ENCODE measurements around the gene PLEKHG4.

Gene PLEKHG4

GRCh38 chr16:67244387-67245185, 34.7 kb upstream of the PLEKHG4 start:
- peak overlapping the region; percentile 10; the same call in 1 of the 2 replicates for H3K9ac ChIP-seq (ENCODE audit: low read depth, low read length)
- no peak overlapping the region for H3K4me3 ChIP-seq (ENCODE audit: low read depth in 1 of 2, low read length in 2 of 2)
- peaks cover 15% of the 10 kb centered on the region for H3K27me3 ChIP-seq (ENCODE audit: insufficient read depth, low read length, poor library complexity)
- DNase-seq: peak; percentile 83
- H3K4me1 ChIP-seq (ENCODE audit: insufficient read depth, low read length): peaks cover 58% of the 10 kb centered on the region
- peaks cover 19% of the 10 kb centered on the region for H4K20me1 ChIP-seq (ENCODE audit: insufficient read depth, low read length)
- H3K36me3 ChIP-seq (ENCODE audit: insufficient read depth, low read length): no peaks in the 10 kb centered on the region
- ATAC-seq (ENCODE audit: insufficient read depth, low read depth): peak; percentile 78
- H3K4me2 ChIP-seq (ENCODE audit: insufficient read depth, low read length): peak overlapping the region; percentile 28
- peaks cover 7% of the 10 kb centered on the region; the same call in 1 of the 2 replicates for H3K79me2 ChIP-seq (ENCODE audit: insufficient read depth, low read length)
- H3K9me3 ChIP-seq (ENCODE audit: insufficient read depth, low read length, severe bottlenecking): no peaks in the 10 kb centered on the region
- no peak overlapping the region for H2AFZ ChIP-seq (ENCODE audit: low read depth, low read length)
- no peak for TF ChIP-seq EZH2 (IDR thresholded peaks at IDR 0.05; ENCODE audit: borderline replicate concordance, low read depth, low read length, severe bottlenecking)
- TF ChIP-seq CTCF (IDR thresholded peaks at IDR 0.05; ENCODE audit: borderline replicate concordance, extremely low read depth, low read length, poor library complexity, severe bottlenecking): peak; percentile 7
- peak overlapping the region; percentile 34 for H3K27ac ChIP-seq (ENCODE audit: low read length)

- Histone ChIP-seq H3K9ac (ENCODE audit: low read depth, low read length) (no peak overlapping the region), H4K20me1 (ENCODE audit: insufficient read depth, low read length) (peaks cover 19% of the 10 kb centered on the region), H3K36me3 (ENCODE audit: insufficient read depth, low read length) (no peaks in the 10 kb centered on the region), H3K4me1 (ENCODE audit: insufficient read depth, low read length) (peaks cover 58% of the 10 kb centered on the region), H2AFZ (ENCODE audit: low read depth, low read length) (no peak overlapping the region), H3K79me2 (ENCODE audit: insufficient read depth, low read length) (peaks cover 7% of the 10 kb centered on the region; the same call in 1 of the 2 replicates), H3K9me3 (ENCODE audit: insufficient read depth, low read length, severe bottlenecking) (no peaks in the 10 kb centered on the region), H3K4me2 (ENCODE audit: insufficient read depth, low read length) (peak overlapping the region; percentile 28; the same call in 1 of the 2 replicates), H3K4me3 (ENCODE audit: low read depth in 1 of 2, low read length in 2 of 2) (no peak overlapping the region), H3K27ac (ENCODE audit: low read length) (no peak overlapping the region), H3K27me3 (ENCODE audit: insufficient read depth, low read length, poor library complexity) (peaks cover 21% of the 10 kb centered on the region)
- ATAC-seq (ENCODE audit: insufficient read depth, low read depth): no peak
- DNase-seq: no peak
- TF ChIP-seq CTCF (IDR thresholded peaks at IDR 0.05; ENCODE audit: borderline replicate concordance, extremely low read depth, low read length, poor library complexity, severe bottlenecking) (no peak), EZH2 (IDR thresholded peaks at IDR 0.05; ENCODE audit: borderline replicate concordance, low read depth, low read length, severe bottlenecking) (no peak)
Measured at GRCh38 chr16:67245186-67245585, 34.1 kb upstream of the PLEKHG4 start.

- H2AFZ ChIP-seq (ENCODE audit: low read depth, low read length): no peak overlapping the region
- peaks cover 7% of the 10 kb centered on the region; the same call in 1 of the 2 replicates for H3K79me2 ChIP-seq (ENCODE audit: insufficient read depth, low read length)
- H4K20me1 ChIP-seq (ENCODE audit: insufficient read depth, low read length): peaks cover 19% of the 10 kb centered on the region
- TF ChIP-seq EZH2 (IDR thresholded peaks at IDR 0.05; ENCODE audit: borderline replicate concordance, low read depth, low read length, severe bottlenecking) (no peak), CTCF (IDR thresholded peaks at IDR 0.05; ENCODE audit: borderline replicate concordance, extremely low read depth, low read length, poor library complexity, severe bottlenecking) (no peak)
- no peak overlapping the region for H3K27ac ChIP-seq (ENCODE audit: low read length)
- peaks cover 26% of the 10 kb centered on the region for H3K27me3 ChIP-seq (ENCODE audit: insufficient read depth, low read length, poor library complexity)
- H3K9ac ChIP-seq (ENCODE audit: low read depth, low read length): no peak overlapping the region; the same call in 1 of the 2 replicates
- no peaks in the 10 kb centered on the region for H3K36me3 ChIP-seq (ENCODE audit: insufficient read depth, low read length)
- no peak for ATAC-seq (ENCODE audit: insufficient read depth, low read depth)
- H3K4me3 ChIP-seq (ENCODE audit: low read depth in 1 of 2, low read length in 2 of 2): no peak overlapping the region
- H3K4me2 ChIP-seq (ENCODE audit: insufficient read depth, low read length): peak overlapping the region; percentile 69; the same call in 1 of the 2 replicates
- no peaks in the 10 kb centered on the region for H3K9me3 ChIP-seq (ENCODE audit: insufficient read depth, low read length, severe bottlenecking)
- peaks cover 58% of the 10 kb centered on the region for H3K4me1 ChIP-seq (ENCODE audit: insufficient read depth, low read length)
- DNase-seq: no peak
Measured at GRCh38 chr16:67245674-67246080, 33.7 kb upstream of the PLEKHG4 start.
